Stomach (tissue), 9 donors: ENCODE measurements around the gene GLRA1. TPM values are rescaled to one million over a fixed set of nuclear protein-coding genes. Genes with fewer than 3 reads are reported as not detected.

Source experiments
- DNase-seq, 2 donors: peaks; one replicate each; pipeline versions ENCODE4 v3.0.0 to v3.0.0-alpha.2; 2013 to 2019
- H3K27ac ChIP-seq, 5 donors: fragments of 200-600 bp in 4 of 5; sonication (generic) in 4 of 5; one replicate each; pipeline ENCODE4 v1.5.1; 2013 to 2019; ENCODE audit warnings: mild to moderate bottlenecking in 1 of 5, moderate library complexity in 1 of 5
- H3K27me3 ChIP-seq, 3 donors: fragments of 200-600 bp; sonication (generic); one replicate each; pipeline ENCODE4 v1.5.1; 2017 to 2019; ENCODE audit warnings: mixed run types in 1 of 3
- H3K36me3 ChIP-seq, 4 donors: fragments of 200-600 bp; sonication (generic); 1 replicate in 3 of 4; 2 replicates in 1 of 4; pipeline ENCODE4 v1.5.1; 2016 to 2019
- H3K4me1 ChIP-seq, 4 donors: fragments of 200-600 bp; sonication (generic); one replicate each; pipeline ENCODE4 v1.5.1; 2016 to 2019
- H3K4me3 ChIP-seq, 4 donors: fragments of 200-600 bp; sonication (generic) in 3 of 4; one replicate each; pipeline ENCODE4 v1.5.1; 2016 to 2019; ENCODE audit warnings: mild to moderate bottlenecking in 1 of 4
- H3K9me3 ChIP-seq, 4 donors: fragments of 200-600 bp; sonication (generic); one replicate each; pipeline ENCODE4 v1.5.1; 2016 to 2019
- EP300 ChIP-seq: sonication (generic); formaldehyde crosslinking; IDR thresholded peaks from one replicate; pipeline ENCODE4 v1.6.1; 2017; ENCODE audit warnings: antibody characterized with exemption
- POLR2A ChIP-seq, 4 donors: fragments of 450-650 bp; IDR thresholded peaks; one replicate each; pipeline ENCODE4 v1.6.1; 2016; ENCODE audit warnings: antibody characterized with exemption in 4 of 4, control low read depth in 2 of 4, mild to moderate bottlenecking in 1 of 4, moderate library complexity in 1 of 4
- POLR2AphosphoS5 ChIP-seq, 3 donors: sonication (generic); formaldehyde crosslinking; IDR thresholded peaks; one replicate each; pipeline ENCODE4 v1.6.1; 2016; ENCODE audit warnings: antibody characterized with exemption in 3 of 3
- WGBS, 5 donors: extraction: QIAGEN DNeasy Blood & Tissue Kit in 3 of 5; methylation state at CpG; one replicate each; pipeline versions ENCODE4 v1.1.5 to v1.1.7; 2013 to 2018; 5-methylcytosine and 5-hydroxymethylcytosine counted together
- intact Hi-C: fragments of 100-400 bp; cut with DNase I; formaldehyde crosslinking; loops from one replicate; pipeline ENCODE4 v1.15.1; 2023; ENCODE audit warnings: low total_unique reads
- polyA plus RNA-seq, 3 donors: library from polyadenylated mRNA; stranded (reverse); fragments of 200-250 nt; gene quantifications; one replicate each; pipeline ENCODE4 v1.2.3, GENCODE V29; 2013
- total RNA-seq, 5 donors: library from RNA; depleted of rRNA; stranded (reverse); fragments of >200 nt; gene quantifications; one replicate each; pipeline versions ENCODE4 v1.1.0 to v1.2.3, GENCODE V29; 2014 to 2016
- TF ChIP-seq, protein P1 (sequence below), 7 experiments: fragments of 450-650 bp in 4 of 7; fragments of 200-600 bp in 3 of 7; sonication (generic) in 3 of 7; IDR thresholded peaks; one replicate each; pipeline ENCODE4 v1.5.1; 2016 to 2019; ENCODE audit warnings: antibody characterized with exemption in 7 of 7, control low read depth in 2 of 7, mild to moderate bottlenecking in 1 of 7
- donor health status: healthy with polysubstance abuse.
- donor health status: Bipolar disorder and iron deficiency.
- donor health status: healthy.

The GLRA1 gene
- total and polyA plus RNA-seq, 8 donors = not detected

GRCh38 chr5:151911011-151911410 lies 13.6 kb downstream of the GLRA1 start:
- Histone ChIP-seq H3K4me1 (no peaks in the 10 kb centered on the region), H3K9me3 (no peaks in the 10 kb centered on the region), H3K27ac (no peak overlapping the region), H3K36me3 (no peaks in the 10 kb centered on the region), H3K4me3 (no peak overlapping the region), H3K27me3 (no peaks in the 10 kb centered on the region)
- no peak for DNase-seq
- TF ChIP-seq EP300 (no peak), POLR2A (IDR thresholded peaks at IDR 0.05) (no peak)
- intact Hi-C loops = no loop called here

DNA sequence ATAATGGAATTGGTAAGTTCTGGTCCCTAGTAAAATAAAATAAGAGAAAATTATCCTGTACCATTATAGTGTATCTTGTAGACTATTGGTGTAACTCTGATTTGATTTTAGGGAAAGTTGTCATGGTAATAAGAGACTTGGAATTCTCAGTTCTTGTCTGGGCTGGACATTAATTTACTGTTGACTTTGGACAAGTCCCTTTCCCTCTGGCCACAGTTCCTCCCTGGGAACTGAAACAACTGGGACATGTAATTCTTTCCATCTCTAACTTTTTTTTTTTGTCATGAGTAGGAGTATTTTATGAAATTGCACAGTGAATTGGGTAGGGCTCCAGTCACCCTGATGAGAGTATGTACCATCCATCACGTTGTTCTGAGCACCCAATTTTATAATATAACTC lies 15.0 kb downstream of the GLRA1 start:
- Histone ChIP-seq H3K4me1 (no peaks in the 10 kb centered on the region), H3K4me3 (no peak overlapping the region)
- TF ChIP-seq EP300 (no peak), POLR2AphosphoS5 (IDR thresholded peaks at IDR 0.05) (no peak), POLR2A (IDR thresholded peaks at IDR 0.05) (no peak)
- TF ChIP-seq, protein P1, sequence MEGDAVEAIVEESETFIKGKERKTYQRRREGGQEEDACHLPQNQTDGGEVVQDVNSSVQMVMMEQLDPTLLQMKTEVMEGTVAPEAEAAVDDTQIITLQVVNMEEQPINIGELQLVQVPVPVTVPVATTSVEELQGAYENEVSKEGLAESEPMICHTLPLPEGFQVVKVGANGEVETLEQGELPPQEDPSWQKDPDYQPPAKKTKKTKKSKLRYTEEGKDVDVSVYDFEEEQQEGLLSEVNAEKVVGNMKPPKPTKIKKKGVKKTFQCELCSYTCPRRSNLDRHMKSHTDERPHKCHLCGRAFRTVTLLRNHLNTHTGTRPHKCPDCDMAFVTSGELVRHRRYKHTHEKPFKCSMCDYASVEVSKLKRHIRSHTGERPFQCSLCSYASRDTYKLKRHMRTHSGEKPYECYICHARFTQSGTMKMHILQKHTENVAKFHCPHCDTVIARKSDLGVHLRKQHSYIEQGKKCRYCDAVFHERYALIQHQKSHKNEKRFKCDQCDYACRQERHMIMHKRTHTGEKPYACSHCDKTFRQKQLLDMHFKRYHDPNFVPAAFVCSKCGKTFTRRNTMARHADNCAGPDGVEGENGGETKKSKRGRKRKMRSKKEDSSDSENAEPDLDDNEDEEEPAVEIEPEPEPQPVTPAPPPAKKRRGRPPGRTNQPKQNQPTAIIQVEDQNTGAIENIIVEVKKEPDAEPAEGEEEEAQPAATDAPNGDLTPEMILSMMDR (IDR thresholded peaks at IDR 0.05) = no peak

GRCh38 chr5:151906246-151906645 lies 18.4 kb downstream of the GLRA1 start:
- no peaks in the 10 kb centered on the region for H3K36me3 ChIP-seq
- intact Hi-C loops = no loop called here
- WGBS, 5 donors = 42 to 60% (median 55%) methylated on average over 3 of the region's 3 CpGs
- no peaks in the 10 kb centered on the region for H3K4me1 ChIP-seq
- no peak overlapping the region for H3K4me3 ChIP-seq
- TF ChIP-seq POLR2A (IDR thresholded peaks at IDR 0.05) (no peak), EP300 (no peak), POLR2AphosphoS5 (IDR thresholded peaks at IDR 0.05) (no peak)
- TF ChIP-seq, protein P1 (IDR thresholded peaks at IDR 0.05) = no peak
- no peak for DNase-seq
- no peak overlapping the region for H3K27ac ChIP-seq
- H3K9me3 ChIP-seq = no peaks in the 10 kb centered on the region
- H3K27me3 ChIP-seq = no peaks in the 10 kb centered on the region

More for the DNA sequence above, 15.0 kb downstream of the GLRA1 start:
- Histone ChIP-seq H3K9me3 (no peaks in the 10 kb centered on the region), H3K27me3 (no peaks in the 10 kb centered on the region), H3K36me3 (no peaks in the 10 kb centered on the region), H3K27ac (no peak overlapping the region)
- 56 to 66% (median 62%) methylated on average over 1 of the region's 1 CpG for WGBS, 5 donors
- intact Hi-C loops = no loop called here
- DNase-seq = no peak

GRCh38 chr5:151905557-151905961 lies 19.1 kb downstream of the GLRA1 start:
- no peak for TF ChIP-seq EP300
- no peak for TF ChIP-seq POLR2A (IDR thresholded peaks at IDR 0.05)
- TF ChIP-seq, protein P1 (IDR thresholded peaks at IDR 0.05) = no peak
- no peak for TF ChIP-seq POLR2AphosphoS5 (IDR thresholded peaks at IDR 0.05)
- no peak for DNase-seq
- H3K9me3 ChIP-seq = no peaks in the 10 kb centered on the region
- H3K4me3 ChIP-seq = no peak overlapping the region
- 36 to 46% (median 43%) methylated on average over 4 of the region's 4 CpGs for WGBS, 5 donors
- intact Hi-C loops = no loop called here
- H3K27me3 ChIP-seq = no peaks in the 10 kb centered on the region
- H3K36me3 ChIP-seq = no peaks in the 10 kb centered on the region
- H3K4me1 ChIP-seq = peaks cover 0 to 2% (median 0%) of the 10 kb centered on the region in 4 donors
- no peak overlapping the region for H3K27ac ChIP-seq

DNA sequence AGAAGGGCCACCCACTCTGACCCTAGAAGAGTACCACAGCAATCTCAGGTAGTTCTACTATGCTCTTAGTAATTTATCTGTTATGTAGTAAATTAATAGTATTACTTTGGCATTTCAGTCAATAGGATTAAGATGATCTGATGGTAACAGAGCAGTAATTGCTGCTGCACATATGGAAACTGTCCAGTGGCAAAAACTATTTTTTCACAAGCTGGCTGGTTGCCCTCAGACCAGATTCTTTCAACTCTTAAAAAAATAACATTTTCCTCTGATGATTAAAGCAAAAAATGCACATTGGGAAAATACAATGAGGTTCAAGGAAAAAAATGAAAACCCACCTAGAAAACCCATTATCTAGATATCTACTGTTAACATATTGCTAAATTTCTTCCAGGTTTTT lies 19.7 kb downstream of the GLRA1 start:
- TF ChIP-seq EP300 (no peak), POLR2AphosphoS5 (IDR thresholded peaks at IDR 0.05) (no peak), POLR2A (IDR thresholded peaks at IDR 0.05) (no peak)
- TF ChIP-seq, protein P1 (IDR thresholded peaks at IDR 0.05) = no peak
- Histone ChIP-seq H3K36me3 (no peaks in the 10 kb centered on the region), H3K4me1 (peaks cover 0 to 3% (median 0%) of the 10 kb centered on the region in 4 donors), H3K4me3 (no peak overlapping the region), H3K9me3 (no peaks in the 10 kb centered on the region), H3K27ac (no peak overlapping the region), H3K27me3 (no peaks in the 10 kb centered on the region)
- DNase-seq = no peak
- intact Hi-C loops = no loop called here
